GM12878 (cell line): ENCODE results near the gene DDX53. TPM values are rescaled to one million over a fixed set of nuclear protein-coding genes. Genes with fewer than 3 reads are reported as not detected.

Source experiments
- ATAC-seq: fragments of 200-7000 bp; cut with Tn5 transposase; 3 replicates; pipeline ENCODE4 v1.9.1; 2020; ENCODE audit warnings: mild to moderate bottlenecking, moderate library complexity
- BruUV-seq: library from RNA; stranded (reverse); fragments of 400-500 nt; replicated peaks from 2 replicates; lab custom pipeline; 2021; lab: Mats Ljungman, UMichigan
- CTCF ChIA-PET: fragments of 300-600 bp; sonication (Branson Sonifier 250); formaldehyde crosslinking; extraction: SDS; loops from one replicate; lab custom pipeline; 2021; ENCODE audit warnings: inconsistent platforms; lab: Yijun Ruan, JAX
- POLR2A ChIA-PET: fragments of 350-600 bp; formaldehyde crosslinking; extraction: SDS; loops from one replicate; lab custom pipeline; 2021; ENCODE audit warnings: inconsistent platforms; lab: Charles Lee
- RAD21 ChIA-PET: fragments of 300-600 bp; sonication (Branson Sonifier 250); formaldehyde crosslinking; loops from one replicate; lab custom pipeline; 2023; ENCODE audit warnings: antibody characterized with exemption; ENCODE audit not compliant: unreplicated experiment; lab: Charles Lee
- SMC1A ChIA-PET: fragments of 300-600 bp; sonication (Branson Sonifier 250); formaldehyde crosslinking; loops from one replicate; lab custom pipeline; 2023; ENCODE audit not compliant: unreplicated experiment, uncharacterized antibody; lab: Charles Lee
- DNase-seq: peaks from one replicate; pipeline ENCODE4 v3.0.0-alpha.2; 2011; ENCODE audit warnings: low read depth, low spot score
- FAIRE-seq: peaks from 3 replicates; lab custom pipeline; 2011; peaks lifted over from hg19 to GRCh38; lab: Jason Lieb, UNC
- H2AFZ ChIP-seq: 2 replicates; pipeline ENCODE4 v1.6.0; 2011; ENCODE audit warnings: low read depth, low read length, control low read depth; ENCODE audit not compliant: control insufficient read depth
- H3K27ac ChIP-seq: 2 replicates; pipeline ENCODE4 v1.5.1; 2011; ENCODE audit warnings: control low read depth; ENCODE audit not compliant: control insufficient read depth, insufficient read depth
- H3K27me3 ChIP-seq, 2 experiments: replicated peaks in 1 of 2; 2 replicates each; pipeline versions ENCODE4 v1.6.0 to v1.6.1; 2011; ENCODE audit warnings: low read length in 1 of 2; ENCODE audit not compliant: control insufficient read depth in 2 of 2, insufficient read depth in 2 of 2
- H3K36me3 ChIP-seq, 2 experiments: 2 replicates each; pipeline ENCODE4 v1.5.1; 2011; ENCODE audit warnings: low read length in 1 of 2; ENCODE audit not compliant: control insufficient read depth in 2 of 2, insufficient read depth in 2 of 2
- H3K4me1 ChIP-seq: 2 replicates; pipeline ENCODE4 v1.6.1; 2011; ENCODE audit warnings: mild to moderate bottlenecking, low read length, moderate library complexity, mixed read lengths; ENCODE audit not compliant: control insufficient read depth, insufficient read depth
- H3K4me2 ChIP-seq: 2 replicates; pipeline ENCODE4 v1.6.0; 2011; ENCODE audit warnings: control low read depth; ENCODE audit not compliant: control insufficient read depth, insufficient read depth
- H3K4me3 ChIP-seq: fragments of 200-600 bp; sonication (generic); 2 replicates; pipeline ENCODE4 v1.5.1; 2016
- H3K79me2 ChIP-seq: 2 replicates; pipeline ENCODE4 v1.6.0; 2011; ENCODE audit warnings: low read length; ENCODE audit not compliant: control insufficient read depth, insufficient read depth
- H3K9ac ChIP-seq: 2 replicates; pipeline ENCODE4 v1.8.0; 2011; ENCODE audit warnings: low read length, control low read depth, mixed read lengths; ENCODE audit not compliant: control insufficient read depth, insufficient read depth
- H3K9me3 ChIP-seq: replicated peaks from 3 replicates; pipeline ENCODE4 v1.5.1; 2011; ENCODE audit warnings: mild to moderate bottlenecking, low read length; ENCODE audit not compliant: control insufficient read depth, insufficient read depth
- H4K20me1 ChIP-seq: 2 replicates; pipeline ENCODE4 v1.6.0; 2011; ENCODE audit not compliant: control insufficient read depth, insufficient read depth
- ATF2 ChIP-seq: IDR thresholded peaks from 2 replicates; pipeline ENCODE4 v1.6.1; 2012; ENCODE audit warnings: low read length, inconsistent platforms
- CREB1 ChIP-seq: IDR thresholded peaks from 2 replicates; pipeline ENCODE4 v1.6.1; 2012; ENCODE audit warnings: low read depth, mild to moderate bottlenecking, inconsistent platforms
- EP300 ChIP-seq, 2 experiments: fragments of 150-350 bp in 1 of 2; IDR thresholded peaks; 2 replicates each; pipeline ENCODE4 v1.6.1; 2011 to 2012; ENCODE audit warnings: low read depth in 2 of 2, low read length in 2 of 2, borderline replicate concordance in 1 of 2, improper control_type of control experiment in 1 of 2, inconsistent platforms in 1 of 2; ENCODE audit not compliant: control insufficient read depth in 1 of 2
- FOS ChIP-seq: IDR thresholded peaks from 3 replicates; pipeline ENCODE4 v1.6.1; 2011; ENCODE audit warnings: borderline replicate concordance; ENCODE audit not compliant: insufficient read length; ENCODE audit errors: extremely low read depth
- FOXK2 ChIP-seq: fragments of 450-650 bp; IDR thresholded peaks from 2 replicates; pipeline ENCODE4 v1.6.1; 2017; ENCODE audit warnings: mild to moderate bottlenecking, moderate library complexity
- FOXM1 ChIP-seq: IDR thresholded peaks from 2 replicates; pipeline ENCODE4 v1.6.1; 2012; ENCODE audit warnings: low read depth, mild to moderate bottlenecking, inconsistent platforms, low read length, moderate library complexity
- PAX8 ChIP-seq: fragments of 450-650 bp; IDR thresholded peaks from 2 replicates; pipeline ENCODE4 v1.6.1; 2017; ENCODE audit warnings: mild to moderate bottlenecking, moderate library complexity
- RBBP5 ChIP-seq: fragments of 200-600 bp; sonication (generic); conservative IDR thresholded peaks from 2 replicates; pipeline ENCODE4 v1.6.1; 2016
- RELB ChIP-seq: fragments of 450-650 bp; IDR thresholded peaks from 2 replicates; pipeline ENCODE4 v1.6.1; 2017; ENCODE audit warnings: low read depth, mild to moderate bottlenecking, moderate library complexity
- SMARCA5 ChIP-seq: fragments of 450-650 bp; IDR thresholded peaks from 2 replicates; pipeline ENCODE4 v1.6.1; 2017; ENCODE audit warnings: mild to moderate bottlenecking
- SRF ChIP-seq, 2 experiments: IDR thresholded peaks; 2 replicates each; pipeline ENCODE4 v1.6.1; 2011; ENCODE audit warnings: low read depth in 2 of 2, low read length in 2 of 2, mild to moderate bottlenecking in 1 of 2, moderate library complexity in 1 of 2
- TAF1 ChIP-seq: IDR thresholded peaks from 2 replicates; pipeline ENCODE4 v1.6.1; 2011; ENCODE audit warnings: mild to moderate bottlenecking, low read depth, low read length, borderline replicate concordance
- TCF12 ChIP-seq: IDR thresholded peaks from 2 replicates; pipeline ENCODE4 v1.6.1; 2011; ENCODE audit warnings: low read depth, mild to moderate bottlenecking, low read length
- ZBTB33 ChIP-seq: fragments of 450-650 bp; IDR thresholded peaks from 2 replicates; pipeline ENCODE4 v1.6.1; 2017; ENCODE audit warnings: mild to moderate bottlenecking
- WGBS: methylation state at CpG from one replicate; pipeline ENCODE4 v1.1.6; 2016; ENCODE audit warnings: low lambda C conversion rate; ENCODE audit not compliant: insufficient replicate concordance, insufficient coverage; ENCODE audit errors: missing lambda C conversion rate; 5-methylcytosine and 5-hydroxymethylcytosine counted together
- in situ Hi-C: fragments of 300-500 bp; cut with MboI; formaldehyde crosslinking; loops from 9 replicates; pipeline ENCODE4 v1.14.3; 2018; ENCODE audit warnings: mixed read lengths
- intact Hi-C: fragments of 100-400 bp; cut with micrococcal nuclease; formaldehyde crosslinking; loops from one replicate; pipeline ENCODE4 v1.14.2; 2022; ENCODE audit not compliant: unreplicated experiment
- polyA plus RNA-seq, 11 experiments: library from polyadenylated mRNA; depleted of rRNA in 4 of 11; unstranded in 6 of 11; stranded (reverse) in 5 of 11; fragments of >200 nt; fragmentation: Nextera tagmentation in 4 of 11; fragmentation: Illumina TruSeq in 1 of 11; extraction: Ambion mirVana in 4 of 11; extraction: Trizol in 1 of 11; gene quantifications; 1 replicate in 1 of 11; 2 replicates in 10 of 11; pipeline versions ENCODE4 v1.2.1 to v1.2.3, GENCODE V29; 2011 to 2016; ENCODE audit warnings: inconsistent platforms in 2 of 11, missing spikeins in 2 of 11, low read depth in 1 of 11
- total RNA-seq, 4 experiments: library from RNA; depleted of rRNA in 3 of 4; stranded (reverse); fragments of >200 nt in 3 of 4; fragmentation: Illumina TruSeq in 1 of 4; extraction: Trizol in 1 of 4; gene quantifications; 2 replicates each; pipeline versions ENCODE4 v1.2.1 to v1.2.3, GENCODE V29; 2013 to 2021
- TF ChIP-seq, protein P1 (sequence below): fragments of 450-650 bp; formaldehyde crosslinking; IDR thresholded peaks from 2 replicates; pipeline ENCODE4 v1.5.0; 2022; ENCODE audit warnings: mild to moderate bottlenecking, missing genetic modification characterization

Gene DDX53
- total and polyA plus RNA-seq, 10 of the 15 experiments (the other 5 are each of a cell fraction or from before 2014, with no cell fraction given) = 0.12 TPM; not detected in 9

- H3K4me3 ChIP-seq = no peak overlapping the region
- peaks cover 0 to 2% of the 10 kb centered on the region in 2 experiments; a peak in 1 of 4 replicates for H3K27me3 ChIP-seq
- no peak overlapping the region for H3K9ac ChIP-seq
- H4K20me1 ChIP-seq = no peaks in the 10 kb centered on the region
- no peaks in the 10 kb centered on the region for H3K9me3 ChIP-seq
- H2AFZ ChIP-seq = no peak overlapping the region
- no peaks in the 10 kb centered on the region for H3K79me2 ChIP-seq
- CTCF ChIA-PET = interaction anchor here (1.2 kb wide), 1 partner anchor 11 kb away, joined by 3 read pairs; no protein-coding TSS in a partner anchor
- ATAC-seq (no peak), DNase-seq (no peak), FAIRE-seq (no peak)
- in situ Hi-C loops = no loop called here
- no peak overlapping the region for H3K27ac ChIP-seq
- intact Hi-C loops = no loop called here
- WGBS = 42% methylated on average over 2 of the region's 2 CpGs
- no peak overlapping the region for H3K4me2 ChIP-seq
- no TSS peak for BruUV-seq
- RAD21 ChIA-PET = no interaction called here
- SMC1A ChIA-PET = no interaction called here
- POLR2A ChIA-PET = no interaction called here
- no peaks in the 10 kb centered on the region for H3K4me1 ChIP-seq
- TF ChIP-seq TAF1 (no peak), FOXM1 (no peak), RBBP5 (no peak), PAX8 (no peak), TCF12 (no peak), SMARCA5 (no peak), SRF (IDR thresholded peaks at IDR 0.05; ENCODE audit: low read depth in 2 of 2, low read length in 2 of 2) (no peak), ZBTB33 (no peak), CREB1 (no peak), FOXK2 (no peak), ATF2 (no peak), FOS (no peak), RELB (no peak), EP300 (IDR thresholded peaks at IDR 0.05; ENCODE audit: borderline replicate concordance in 1 of 2, control insufficient read depth in 1 of 2, low read depth in 2 of 2, low read length in 2 of 2) (no peak)
- TF ChIP-seq, protein P1, sequence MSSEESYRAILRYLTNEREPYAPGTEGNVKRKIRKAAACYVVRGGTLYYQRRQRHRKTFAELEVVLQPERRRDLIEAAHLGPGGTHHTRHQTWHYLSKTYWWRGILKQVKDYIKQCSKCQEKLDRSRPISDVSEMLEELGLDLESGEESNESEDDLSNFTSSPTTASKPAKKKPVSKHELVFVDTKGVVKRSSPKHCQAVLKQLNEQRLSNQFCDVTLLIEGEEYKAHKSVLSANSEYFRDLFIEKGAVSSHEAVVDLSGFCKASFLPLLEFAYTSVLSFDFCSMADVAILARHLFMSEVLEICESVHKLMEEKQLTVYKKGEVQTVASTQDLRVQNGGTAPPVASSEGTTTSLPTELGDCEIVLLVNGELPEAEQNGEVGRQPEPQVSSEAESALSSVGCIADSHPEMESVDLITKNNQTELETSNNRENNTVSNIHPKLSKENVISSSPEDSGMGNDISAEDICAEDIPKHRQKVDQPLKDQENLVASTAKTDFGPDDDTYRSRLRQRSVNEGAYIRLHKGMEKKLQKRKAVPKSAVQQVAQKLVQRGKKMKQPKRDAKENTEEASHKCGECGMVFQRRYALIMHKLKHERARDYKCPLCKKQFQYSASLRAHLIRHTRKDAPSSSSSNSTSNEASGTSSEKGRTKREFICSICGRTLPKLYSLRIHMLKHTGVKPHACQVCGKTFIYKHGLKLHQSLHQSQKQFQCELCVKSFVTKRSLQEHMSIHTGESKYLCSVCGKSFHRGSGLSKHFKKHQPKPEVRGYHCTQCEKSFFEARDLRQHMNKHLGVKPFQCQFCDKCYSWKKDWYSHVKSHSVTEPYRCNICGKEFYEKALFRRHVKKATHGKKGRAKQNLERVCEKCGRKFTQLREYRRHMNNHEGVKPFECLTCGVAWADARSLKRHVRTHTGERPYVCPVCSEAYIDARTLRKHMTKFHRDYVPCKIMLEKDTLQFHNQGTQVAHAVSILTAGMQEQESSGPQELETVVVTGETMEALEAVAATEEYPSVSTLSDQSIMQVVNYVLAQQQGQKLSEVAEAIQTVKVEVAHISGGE (CRISPR knock-in tag) = no peak
- H3K36me3 ChIP-seq = no peaks in the 10 kb centered on the region
Observed at GRCh38 chrX:23046443-23046842, 46.7 kb downstream of the DDX53 start.
